Heart left ventricle (tissue), 16 donors: Measurements from ENCODE around the gene TLK2. TPM values are rescaled to one million over a fixed set of nuclear protein-coding genes. Genes with fewer than 3 reads are reported as not detected.
"Not testable (repeated sequence)": the region's sequence is repeated elsewhere in the genome, so short reads cannot be mapped to it uniquely, and the experiment has no call there.

Experiments used
- ATAC-seq, 4 donors: fragments of 200-7000 bp; cut with Tn5 transposase; one replicate each; pipeline ENCODE4 v1.9.1; 2020 to 2022; ENCODE audit warnings: moderate library complexity in 4 of 4, mild to moderate bottlenecking in 3 of 4, moderate number of reproducible peaks in 1 of 4
- DNase-seq, 5 donors: peaks; one replicate each; pipeline ENCODE4 v3.0.0-alpha.2; 2020
- H3K27ac ChIP-seq, 12 donors: fragments of 200-600 bp; sonication (generic) in 4 of 12; one replicate each; pipeline versions ENCODE4 v1.5.0 to v1.8.0; 2016 to 2022; ENCODE audit warnings: mild to moderate bottlenecking in 2 of 12
- H3K27me3 ChIP-seq, 9 donors: fragments of 200-600 bp; sonication (generic) in 2 of 9; one replicate each; pipeline versions ENCODE4 v1.5.1 to v1.8.0; 2016 to 2022; ENCODE audit warnings: mild to moderate bottlenecking in 3 of 9
- H3K36me3 ChIP-seq, 9 donors: fragments of 200-600 bp; sonication (generic) in 2 of 9; one replicate each; pipeline versions ENCODE4 v1.5.0 to v1.8.0; 2018 to 2022; ENCODE audit warnings: mild to moderate bottlenecking in 2 of 9
- H3K4me1 ChIP-seq, 12 donors: fragments of 200-600 bp; sonication (generic) in 4 of 12; one replicate each; pipeline versions ENCODE4 v1.5.0 to v1.8.0; 2016 to 2022; ENCODE audit warnings: mild to moderate bottlenecking in 3 of 12
- H3K4me3 ChIP-seq, 12 donors: fragments of 200-600 bp; sonication (generic) in 4 of 12; one replicate each; pipeline versions ENCODE4 v1.5.0 to v1.8.0; 2017 to 2022; ENCODE audit warnings: mild to moderate bottlenecking in 9 of 12, moderate library complexity in 4 of 12
- H3K9me3 ChIP-seq, 12 donors: fragments of 200-600 bp; sonication (generic) in 4 of 12; one replicate each; pipeline versions ENCODE4 v1.5.0 to v1.8.0; 2016 to 2022; ENCODE audit warnings: mild to moderate bottlenecking in 1 of 12
- POLR2A ChIP-seq, 2 donors: fragments of 450-650 bp; IDR thresholded peaks; one replicate each; pipeline ENCODE4 v1.6.1; 2017; ENCODE audit warnings: antibody characterized with exemption in 2 of 2, mild to moderate bottlenecking in 2 of 2, moderate library complexity in 2 of 2
- WGBS, 4 donors: extraction: QIAGEN DNeasy Blood & Tissue Kit in 2 of 4; methylation state at CpG; one replicate each; pipeline versions ENCODE4 v1.1.5 to v1.1.7; 2013 to 2018; 5-methylcytosine and 5-hydroxymethylcytosine counted together
- intact Hi-C, 10 donors: fragments of 100-400 bp; cut with DNase I; formaldehyde crosslinking; loops; one replicate each; pipeline versions ENCODE4 v1.11.1 to v1.14.2; 2022
- long read RNA-seq, 3 donors: library from polyadenylated mRNA; unstranded; transcript quantifications; one replicate each; pipeline ENCODE4 v2.0.0, GENCODE V29; 2020 to 2021
- polyA plus RNA-seq, 2 donors: library from polyadenylated mRNA; stranded (reverse); fragments of 200-250 nt; gene quantifications; one replicate each; pipeline ENCODE4 v1.2.3, GENCODE V29; 2013
- total RNA-seq, 9 donors: library from RNA; depleted of rRNA in 2 of 9; stranded (reverse); fragments of >200 nt in 2 of 9; fragmentation: NEBNext Ultra II Directional in 3 of 9; extraction: Animal tissue kit (Norgen Biotek cat#: 25700) in 3 of 9; gene quantifications; one replicate each; pipeline versions ENCODE4 v1.1.0 to v1.2.4, GENCODE V29; 2016 to 2023
- TF ChIP-seq, protein P1 (sequence below), 12 donors: fragments of 200-600 bp; sonication (generic) in 4 of 12; IDR thresholded peaks; one replicate each; pipeline versions ENCODE4 v1.5.0 to v1.8.0; 2018 to 2022; ENCODE audit warnings: antibody characterized with exemption in 12 of 12, mild to moderate bottlenecking in 5 of 12
- donor health status: ischemic (EF 13 %, LVEDD 7.1; RV severe dilation, severe dysfunction).
- donor health status: healthy with polysubstance abuse.
- donor health status: DM: no; HTN: yes; CAD: no.
- donor health status: DM: no; HTN: no; CAD: no.
- donor health status: ischemic (EF 25% LVEDD 6.9; RV normal size, moderate dysfunction).
- donor health status: ischemic (EF 25% LVEDD 5.7; RV mildly dilated, moderate dysfunction).
- donor health status: healthy.
- donor health status: DM: yes; HTN: yes; CAD: no.
- donor health status: ischemic (EF 35%, LVEDD 5.7; RV mildly dilated, moderate dysfunction).
- donor health status: nonischemic (EF 11% LVEDD 7.7; RV severe dilation, severe dysfunction).
- donor health status: DM: yes; HTN: yes; CAD: no.
- donor health status: PGD.
- donor health status: ischemic (EF 29% LVEDD 5.4; RV normal size, mild dysfunction).
- donor health status: nonischemic (EF 23%, LVEDD 6.1; RV moderate dilation, normal function).

The TLK2 gene
- 10 to 100 TPM; 24.5 to 36.8 (median 29.6) TPM for total RNA-seq
- 10 to 100 TPM; 11.0 to 20.5 TPM for polyA plus RNA-seq
- long read RNA-seq, donor 1, transcript TLK2-202 (21 exons, 3,227 nt): minor isoform, 5 of 40 reads
- long read RNA-seq, donor 1, transcript TLK2-203 (22 exons, 3,449 nt): major isoform, 8 of 40 reads
- long read RNA-seq, donor 1, partial matches to known transcripts: 8 of 40 reads
- long read RNA-seq, donor 1, other reads (novel, unspliced or antisense): 18 of 40 reads
- long read RNA-seq, donor 2, partial matches to known transcripts: 4 of 7 reads
- long read RNA-seq, donor 2, other reads (novel, unspliced or antisense): 3 of 7 reads
- long read RNA-seq, donor 3, transcript TLK2-203 (22 exons, 3,449 nt): major isoform, 7 of 39 reads
- long read RNA-seq, donor 3, partial matches to known transcripts: 6 of 39 reads
- long read RNA-seq, donor 3, other reads (novel, unspliced or antisense): 24 of 39 reads

DNA sequence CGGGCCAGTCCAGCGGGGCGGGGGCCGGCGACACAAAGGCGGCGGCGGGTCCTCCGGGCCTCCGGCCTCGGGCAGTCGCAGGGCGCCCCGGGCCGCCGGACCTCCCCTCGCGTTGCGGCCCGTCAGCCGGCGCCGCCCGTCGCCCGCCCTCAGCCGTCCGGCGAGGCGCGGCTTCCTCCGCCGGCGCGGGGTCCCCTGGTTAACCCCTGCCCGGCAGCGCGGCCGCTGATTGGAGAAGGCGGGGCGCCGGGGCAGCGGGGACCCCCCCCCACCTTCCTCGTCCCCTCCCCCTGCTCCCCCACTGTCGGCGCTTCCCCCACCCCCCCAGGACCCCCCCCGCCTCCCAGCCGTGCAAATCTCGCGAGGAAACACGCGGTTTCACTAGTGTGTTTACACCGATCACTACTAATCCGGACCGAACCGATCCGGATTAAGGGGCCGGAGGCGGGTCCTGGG, at the start of gene TLK2:
TSS of gene TLK2 (plus strand) at position 402 of the 456 bp plus-strand sequence. CDS start 2,301 bp downstream, outside the sequence.
- H3K4me1 ChIP-seq: peaks cover 0 to 41% (median 21%) of the 10 kb centered on the region in 12 donors
- peak; percentile 68 to 92 (median 86) for ATAC-seq
- H3K9me3 ChIP-seq: no peaks in the 10 kb centered on the region
- intact Hi-C loops: no loop called here
- H3K27ac ChIP-seq: peak within 1 kb of the TSS; percentile 82 to 95 (median 92)
- H3K4me3 ChIP-seq: peak within 1 kb of the TSS; percentile 61 to 92 (median 74)
- no peak for TF ChIP-seq POLR2A (IDR thresholded peaks at IDR 0.05)
- TF ChIP-seq, protein P1, sequence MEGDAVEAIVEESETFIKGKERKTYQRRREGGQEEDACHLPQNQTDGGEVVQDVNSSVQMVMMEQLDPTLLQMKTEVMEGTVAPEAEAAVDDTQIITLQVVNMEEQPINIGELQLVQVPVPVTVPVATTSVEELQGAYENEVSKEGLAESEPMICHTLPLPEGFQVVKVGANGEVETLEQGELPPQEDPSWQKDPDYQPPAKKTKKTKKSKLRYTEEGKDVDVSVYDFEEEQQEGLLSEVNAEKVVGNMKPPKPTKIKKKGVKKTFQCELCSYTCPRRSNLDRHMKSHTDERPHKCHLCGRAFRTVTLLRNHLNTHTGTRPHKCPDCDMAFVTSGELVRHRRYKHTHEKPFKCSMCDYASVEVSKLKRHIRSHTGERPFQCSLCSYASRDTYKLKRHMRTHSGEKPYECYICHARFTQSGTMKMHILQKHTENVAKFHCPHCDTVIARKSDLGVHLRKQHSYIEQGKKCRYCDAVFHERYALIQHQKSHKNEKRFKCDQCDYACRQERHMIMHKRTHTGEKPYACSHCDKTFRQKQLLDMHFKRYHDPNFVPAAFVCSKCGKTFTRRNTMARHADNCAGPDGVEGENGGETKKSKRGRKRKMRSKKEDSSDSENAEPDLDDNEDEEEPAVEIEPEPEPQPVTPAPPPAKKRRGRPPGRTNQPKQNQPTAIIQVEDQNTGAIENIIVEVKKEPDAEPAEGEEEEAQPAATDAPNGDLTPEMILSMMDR (IDR thresholded peaks at IDR 0.05): no peak
- no peaks in the 10 kb centered on the region for H3K27me3 ChIP-seq
- DNase-seq: peak; percentile 83 to 90 (median 87)
- H3K36me3 ChIP-seq: peaks cover 0 to 23% (median 13%) of the 10 kb centered on the region in 9 donors
- 0 to 2% (median 1%) methylated on average over 8 to 59 of the region's 59 CpGs for WGBS, 4 donors

DNA sequence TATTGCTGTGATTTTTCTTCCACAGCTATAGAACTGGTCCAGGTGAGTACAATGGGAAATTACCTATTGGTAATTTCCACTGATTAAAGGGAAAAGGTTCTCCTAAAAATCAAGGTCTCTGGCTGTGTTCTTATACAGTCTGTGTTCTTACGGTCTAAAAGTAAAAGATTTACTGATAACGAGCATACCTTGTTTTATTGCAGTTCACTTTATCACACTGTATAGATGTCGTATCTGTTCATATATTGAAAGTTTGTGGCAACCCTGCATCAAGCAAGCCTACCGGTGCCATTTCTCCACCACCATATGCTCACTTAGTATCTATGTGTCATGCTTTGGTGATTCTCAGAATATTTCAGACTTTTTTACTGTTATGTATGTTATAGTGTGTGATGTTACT, 43.4 kb upstream of the TLK2 start:
- H3K9me3 ChIP-seq, DNase-seq, intact Hi-C loops, ATAC-seq, H3K4me3 ChIP-seq, H3K27me3 ChIP-seq, H3K27ac ChIP-seq, H3K4me1 ChIP-seq: not testable (repeated sequence)
- 91 to 97% (median 92%) methylated on average over 4 of the region's 4 CpGs for WGBS, 4 donors
- H3K36me3 ChIP-seq: peaks cover 0 to 57% (median 17%) of the 10 kb centered on the region in 9 donors

DNA sequence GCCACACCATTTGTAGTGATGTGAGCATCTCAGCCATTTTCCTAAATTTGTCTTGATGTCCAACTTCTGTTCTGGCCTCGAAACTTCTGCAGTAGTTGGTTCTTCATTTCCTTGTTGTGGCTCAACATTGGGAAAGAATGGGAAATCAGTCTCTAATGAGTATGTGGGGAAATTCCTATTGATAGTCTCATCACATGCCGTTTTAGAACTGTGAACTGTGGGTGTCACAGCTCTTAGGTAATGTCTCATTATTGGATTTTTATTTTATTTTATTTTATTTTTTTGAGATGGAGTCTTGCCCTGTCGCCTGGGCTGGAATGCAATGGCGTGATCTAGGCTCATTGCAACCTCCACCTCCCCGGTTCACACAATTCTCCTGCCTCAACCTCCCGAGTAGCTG, 37.4 kb upstream of the TLK2 start:
- 96 to 99% (median 97%) methylated on average over 6 of the region's 6 CpGs for WGBS, 4 donors

DNA sequence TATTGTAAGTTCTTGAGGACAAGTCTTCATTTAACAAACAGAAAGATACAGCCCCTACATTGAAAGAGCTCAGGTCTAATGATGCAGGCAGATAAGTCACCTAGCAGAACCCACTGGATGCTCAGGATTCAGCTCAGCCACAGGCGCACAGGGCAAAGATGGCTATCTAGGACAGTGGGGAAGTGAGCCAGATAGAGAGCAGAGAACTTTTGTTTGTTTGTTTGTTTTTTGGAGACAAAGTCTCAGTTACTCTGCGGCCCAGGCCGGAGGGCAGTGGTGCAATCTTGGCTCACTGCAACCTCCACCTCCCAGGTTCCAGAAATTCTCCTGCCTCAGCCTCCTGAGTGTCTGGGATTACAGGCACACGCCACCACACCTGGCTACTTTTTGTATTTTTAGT, 34.6 kb upstream of the TLK2 start:
- intact Hi-C loops: no loop called here
- Histone ChIP-seq H3K4me1 (no peaks in the 10 kb centered on the region), H3K36me3 (peaks cover 0 to 91% (median 87%) of the 10 kb centered on the region in 9 donors), H3K27ac (no peak overlapping the region), H3K9me3 (no peaks in the 10 kb centered on the region), H3K4me3 (no peak overlapping the region), H3K27me3 (no peaks in the 10 kb centered on the region)
- WGBS, 4 donors: 90 to 98% (median 97%) methylated on average over 4 of the region's 4 CpGs
- ATAC-seq (no peak), DNase-seq (no peak)
- TF ChIP-seq, protein P1 (IDR thresholded peaks at IDR 0.05): no peak
- no peak for TF ChIP-seq POLR2A (IDR thresholded peaks at IDR 0.05)

More for the DNA sequence above, 37.4 kb upstream of the TLK2 start:
- H3K27ac ChIP-seq, intact Hi-C loops, H3K9me3 ChIP-seq, H3K27me3 ChIP-seq, H3K4me1 ChIP-seq, H3K4me3 ChIP-seq, DNase-seq, ATAC-seq: not testable (repeated sequence)
- peaks cover 0 to 74% (median 59%) of the 10 kb centered on the region in 9 donors for H3K36me3 ChIP-seq

DNA sequence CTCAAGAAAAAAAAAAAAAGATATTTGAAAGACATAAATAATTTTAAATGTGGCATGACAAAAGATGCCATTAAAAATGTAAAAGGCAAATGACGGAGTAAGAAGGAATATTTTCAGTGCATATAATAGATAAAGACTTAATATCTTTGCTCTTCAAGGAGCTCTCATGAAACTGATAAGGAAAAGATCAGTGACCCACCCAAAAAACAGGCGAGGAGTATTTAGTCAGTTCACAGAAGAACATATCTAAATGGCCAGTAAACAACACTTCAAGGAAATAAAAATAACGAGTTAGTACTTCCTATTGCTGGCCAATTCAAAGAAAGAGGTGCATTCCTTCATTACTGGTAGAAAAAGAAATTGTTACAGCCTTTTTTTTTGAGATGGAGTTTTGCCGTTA, 32.8 kb upstream of the TLK2 start:
- DNase-seq, ATAC-seq, H3K4me1 ChIP-seq, H3K27me3 ChIP-seq, H3K9me3 ChIP-seq, intact Hi-C loops, H3K4me3 ChIP-seq, H3K27ac ChIP-seq: not testable (repeated sequence)
- peaks cover 0 to 96% (median 85%) of the 10 kb centered on the region in 9 donors for H3K36me3 ChIP-seq
- 90 to 93% (median 92%) methylated on average over 4 of the region's 4 CpGs for WGBS, 4 donors

DNA sequence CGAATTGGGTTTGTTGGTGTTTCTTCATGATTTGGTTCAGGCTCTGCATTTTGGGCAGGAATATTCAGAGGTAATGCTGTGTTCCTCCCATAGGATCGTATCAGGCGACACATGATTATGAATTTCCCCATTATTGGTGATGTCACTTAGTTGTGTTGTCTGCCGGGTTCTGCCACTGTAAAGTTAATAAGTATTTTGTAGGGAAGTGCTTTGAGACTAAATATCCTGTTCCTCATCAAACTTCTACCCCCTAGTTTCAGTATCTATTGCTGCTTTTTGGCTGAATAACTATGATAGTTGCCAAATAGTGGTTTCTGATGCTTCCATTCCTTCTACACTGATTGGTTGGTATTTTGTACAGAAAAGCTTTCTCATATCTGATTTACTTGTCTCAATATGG, 26.4 kb upstream of the TLK2 start:
- WGBS, 4 donors: 80 to 92% (median 88%) methylated on average over 3 to 4 of the region's 4 CpGs
- H3K27me3 ChIP-seq, H3K27ac ChIP-seq, H3K4me3 ChIP-seq, H3K4me1 ChIP-seq, intact Hi-C loops, H3K9me3 ChIP-seq, DNase-seq, ATAC-seq: not testable (repeated sequence)
- peaks cover 0 to 36% (median 25%) of the 10 kb centered on the region in 9 donors for H3K36me3 ChIP-seq

DNA sequence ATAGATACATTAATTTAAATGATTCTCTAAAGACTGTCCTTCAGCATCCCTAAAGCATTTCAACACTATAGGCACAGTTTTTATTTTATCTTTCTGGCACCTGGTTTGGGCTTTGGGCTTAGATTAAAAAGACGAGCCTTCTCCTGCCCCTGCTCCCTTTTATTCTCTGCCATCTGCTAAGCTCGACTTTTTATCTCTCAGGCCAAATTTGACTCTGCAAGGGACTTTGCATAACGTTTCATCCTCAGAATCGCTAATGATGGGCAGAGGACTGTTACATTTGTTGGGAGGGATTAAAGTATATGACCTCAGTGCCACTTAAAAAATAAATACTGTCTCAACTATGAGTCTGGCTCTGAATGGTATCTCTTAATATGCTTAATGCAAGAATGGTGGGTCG, 25.6 kb upstream of the TLK2 start:
- H3K27me3 ChIP-seq, H3K4me3 ChIP-seq, DNase-seq, ATAC-seq, intact Hi-C loops, H3K9me3 ChIP-seq, H3K27ac ChIP-seq, H3K4me1 ChIP-seq: not testable (repeated sequence)
- WGBS, 4 donors: 64 to 72% (median 68%) methylated on average over 5 of the region's 5 CpGs
- H3K36me3 ChIP-seq: peaks cover 0 to 28% (median 17%) of the 10 kb centered on the region in 9 donors

DNA sequence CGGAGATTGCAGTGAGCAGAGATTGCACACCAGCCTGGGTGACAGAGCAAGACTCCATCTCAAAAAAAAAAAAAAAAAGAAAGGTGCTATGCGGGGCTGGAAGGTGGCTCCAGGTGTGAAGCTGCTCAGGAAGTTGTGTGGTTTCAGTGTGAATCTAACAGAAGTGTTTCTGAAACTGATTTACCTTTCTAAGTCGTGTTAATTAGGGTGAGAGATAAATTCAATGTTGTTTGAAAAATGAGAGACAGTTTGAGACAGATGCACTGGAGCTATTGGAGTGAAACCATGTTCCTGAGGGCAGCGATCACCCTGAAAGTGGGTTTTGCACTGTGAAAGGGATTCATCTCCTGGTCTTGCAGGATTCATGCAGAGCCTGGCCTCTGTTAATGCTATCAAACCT, 25.0 kb upstream of the TLK2 start:
- DNase-seq, intact Hi-C loops: not testable (repeated sequence)
- 83 to 89% (median 86%) methylated on average over 4 of the region's 4 CpGs for WGBS, 4 donors

DNA sequence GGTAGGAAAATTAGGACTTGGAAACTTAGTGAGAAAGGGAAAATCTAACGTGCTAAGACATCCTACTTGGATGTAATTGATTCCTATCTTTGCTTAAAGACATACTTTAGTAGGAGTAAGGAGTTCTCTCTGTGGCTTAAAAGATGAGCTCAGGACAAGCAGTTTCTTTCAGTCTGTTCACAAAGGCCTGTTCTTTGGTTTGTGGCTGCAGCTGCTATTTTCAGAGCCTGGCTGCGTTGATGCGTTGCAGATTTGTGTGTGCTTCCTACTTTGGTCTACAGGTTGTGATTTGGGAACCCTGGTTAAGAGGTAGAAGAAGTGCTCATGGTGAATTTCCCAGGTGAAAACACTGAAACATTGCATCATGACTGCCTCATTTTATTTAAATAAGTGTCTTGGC, 24.5 kb upstream of the TLK2 start:
- H3K27me3 ChIP-seq, DNase-seq, intact Hi-C loops, H3K27ac ChIP-seq, H3K4me1 ChIP-seq, H3K9me3 ChIP-seq, H3K4me3 ChIP-seq, ATAC-seq: not testable (repeated sequence)
- peaks cover 0 to 17% (median 8%) of the 10 kb centered on the region in 9 donors for H3K36me3 ChIP-seq
- 68 to 79% (median 75%) methylated on average over 3 of the region's 3 CpGs for WGBS, 4 donors

More for the DNA sequence above, 25.0 kb upstream of the TLK2 start:
- not testable (repeated sequence) for H3K4me1 ChIP-seq, ATAC-seq, H3K4me3 ChIP-seq, H3K27ac ChIP-seq, H3K9me3 ChIP-seq, H3K27me3 ChIP-seq
- H3K36me3 ChIP-seq: peaks cover 0 to 21% (median 11%) of the 10 kb centered on the region in 9 donors
